GM12878 (cell line): ENCODE data around the gene TTC39A. TPM values are rescaled to one million over a fixed set of nuclear protein-coding genes. Genes with fewer than 3 reads are reported as not detected.

Experiments
- ATAC-seq: fragments of 200-7000 bp; cut with Tn5 transposase; 3 replicates; pipeline ENCODE4 v1.9.1; 2020; ENCODE audit warnings: mild to moderate bottlenecking, moderate library complexity
- BruUV-seq: library from RNA; stranded (reverse); fragments of 400-500 nt; replicated peaks from 2 replicates; lab custom pipeline; 2021; lab: Mats Ljungman, UMichigan
- CTCF ChIA-PET: fragments of 300-600 bp; sonication (Branson Sonifier 250); formaldehyde crosslinking; extraction: SDS; loops from one replicate; lab custom pipeline; 2021; ENCODE audit warnings: inconsistent platforms; lab: Yijun Ruan, JAX
- POLR2A ChIA-PET: fragments of 350-600 bp; formaldehyde crosslinking; extraction: SDS; loops from one replicate; lab custom pipeline; 2021; ENCODE audit warnings: inconsistent platforms; lab: Charles Lee
- RAD21 ChIA-PET: fragments of 300-600 bp; sonication (Branson Sonifier 250); formaldehyde crosslinking; loops from one replicate; lab custom pipeline; 2023; ENCODE audit warnings: antibody characterized with exemption; ENCODE audit not compliant: unreplicated experiment; lab: Charles Lee
- SMC1A ChIA-PET: fragments of 300-600 bp; sonication (Branson Sonifier 250); formaldehyde crosslinking; loops from one replicate; lab custom pipeline; 2023; ENCODE audit not compliant: unreplicated experiment, uncharacterized antibody; lab: Charles Lee
- DNase-seq: peaks from one replicate; pipeline ENCODE4 v3.0.0-alpha.2; 2011; ENCODE audit warnings: low read depth, low spot score
- FAIRE-seq: peaks from 3 replicates; lab custom pipeline; 2011; peaks lifted over from hg19 to GRCh38; lab: Jason Lieb, UNC
- H2AFZ ChIP-seq: 2 replicates; pipeline ENCODE4 v1.6.0; 2011; ENCODE audit warnings: low read depth, low read length, control low read depth; ENCODE audit not compliant: control insufficient read depth
- H3K27ac ChIP-seq: 2 replicates; pipeline ENCODE4 v1.5.1; 2011; ENCODE audit warnings: control low read depth; ENCODE audit not compliant: control insufficient read depth, insufficient read depth
- H3K27me3 ChIP-seq, 2 experiments: replicated peaks in 1 of 2; 2 replicates each; pipeline versions ENCODE4 v1.6.0 to v1.6.1; 2011; ENCODE audit warnings: low read length in 1 of 2; ENCODE audit not compliant: control insufficient read depth in 2 of 2, insufficient read depth in 2 of 2
- H3K36me3 ChIP-seq, 2 experiments: 2 replicates each; pipeline ENCODE4 v1.5.1; 2011; ENCODE audit warnings: low read length in 1 of 2; ENCODE audit not compliant: control insufficient read depth in 2 of 2, insufficient read depth in 2 of 2
- H3K4me1 ChIP-seq: 2 replicates; pipeline ENCODE4 v1.6.1; 2011; ENCODE audit warnings: mild to moderate bottlenecking, low read length, moderate library complexity, mixed read lengths; ENCODE audit not compliant: control insufficient read depth, insufficient read depth
- H3K4me2 ChIP-seq: 2 replicates; pipeline ENCODE4 v1.6.0; 2011; ENCODE audit warnings: control low read depth; ENCODE audit not compliant: control insufficient read depth, insufficient read depth
- H3K4me3 ChIP-seq: fragments of 200-600 bp; sonication (generic); 2 replicates; pipeline ENCODE4 v1.5.1; 2016
- H3K79me2 ChIP-seq: 2 replicates; pipeline ENCODE4 v1.6.0; 2011; ENCODE audit warnings: low read length; ENCODE audit not compliant: control insufficient read depth, insufficient read depth
- H3K9ac ChIP-seq: 2 replicates; pipeline ENCODE4 v1.8.0; 2011; ENCODE audit warnings: low read length, control low read depth, mixed read lengths; ENCODE audit not compliant: control insufficient read depth, insufficient read depth
- H3K9me3 ChIP-seq: replicated peaks from 3 replicates; pipeline ENCODE4 v1.5.1; 2011; ENCODE audit warnings: mild to moderate bottlenecking, low read length; ENCODE audit not compliant: control insufficient read depth, insufficient read depth
- H4K20me1 ChIP-seq: 2 replicates; pipeline ENCODE4 v1.6.0; 2011; ENCODE audit not compliant: control insufficient read depth, insufficient read depth
- CHD2 ChIP-seq: IDR thresholded peaks from 2 replicates; pipeline ENCODE4 v1.6.1; 2011; ENCODE audit warnings: low read depth, low read length, improper control_type of control experiment, borderline replicate concordance
- DPF2 ChIP-seq: fragments of 450-650 bp; IDR thresholded peaks from 2 replicates; pipeline ENCODE4 v1.6.1; 2017; ENCODE audit warnings: mild to moderate bottlenecking
- E2F8 ChIP-seq: fragments of 450-650 bp; IDR thresholded peaks from 2 replicates; pipeline ENCODE4 v1.6.1; 2018; ENCODE audit warnings: mild to moderate bottlenecking, low read depth, moderate library complexity; ENCODE audit not compliant: partially characterized antibody
- FOS ChIP-seq: IDR thresholded peaks from 3 replicates; pipeline ENCODE4 v1.6.1; 2011; ENCODE audit warnings: borderline replicate concordance; ENCODE audit not compliant: insufficient read length; ENCODE audit errors: extremely low read depth
- GATAD2B ChIP-seq: fragments of 450-650 bp; conservative IDR thresholded peaks from 2 replicates; pipeline ENCODE4 v1.6.1; 2017; ENCODE audit warnings: low read depth, mild to moderate bottlenecking, moderate library complexity
- IKZF2 ChIP-seq, 2 experiments: fragments of 450-650 bp; IDR thresholded peaks; 2 replicates each; pipeline ENCODE4 v1.6.1; 2017; ENCODE audit warnings: mild to moderate bottlenecking in 2 of 2, moderate library complexity in 2 of 2
- NFYB ChIP-seq: IDR thresholded peaks from 2 replicates; pipeline ENCODE4 v1.6.1; 2011; ENCODE audit warnings: low read depth, mild to moderate bottlenecking, low read length, improper control_type of control experiment, moderate library complexity; ENCODE audit not compliant: insufficient read depth
- PAX8 ChIP-seq: fragments of 450-650 bp; IDR thresholded peaks from 2 replicates; pipeline ENCODE4 v1.6.1; 2017; ENCODE audit warnings: mild to moderate bottlenecking, moderate library complexity
- PBX3 ChIP-seq: IDR thresholded peaks from 2 replicates; pipeline ENCODE4 v1.6.1; 2011; ENCODE audit warnings: mild to moderate bottlenecking, low read depth, low read length, moderate library complexity; ENCODE audit not compliant: insufficient replicate concordance
- POLR2A ChIP-seq: IDR thresholded peaks from 2 replicates; pipeline ENCODE4 v1.6.1; 2011; ENCODE audit warnings: low read depth, mild to moderate bottlenecking, low read length
- POU2F2 ChIP-seq: IDR thresholded peaks from 3 replicates; pipeline ENCODE4 v1.6.1; 2011; ENCODE audit warnings: low read depth, mild to moderate bottlenecking, low read length, borderline replicate concordance
- SP1 ChIP-seq: IDR thresholded peaks from one replicate; pipeline ENCODE4 v1.6.1; 2011; ENCODE audit warnings: low read depth, low read length
- WRNIP1 ChIP-seq: IDR thresholded peaks from 2 replicates; pipeline ENCODE4 v1.6.1; 2011; ENCODE audit warnings: low read depth, low read length, improper control_type of control experiment, borderline replicate concordance
- ZNF207 ChIP-seq: fragments of 450-650 bp; IDR thresholded peaks from 2 replicates; pipeline ENCODE4 v1.6.1; 2014; ENCODE audit warnings: antibody characterized with exemption, mild to moderate bottlenecking, borderline replicate concordance
- in situ Hi-C: fragments of 300-500 bp; cut with MboI; formaldehyde crosslinking; loops from 9 replicates; pipeline ENCODE4 v1.14.3; 2018; ENCODE audit warnings: mixed read lengths
- intact Hi-C: fragments of 100-400 bp; cut with micrococcal nuclease; formaldehyde crosslinking; loops from one replicate; pipeline ENCODE4 v1.14.2; 2022; ENCODE audit not compliant: unreplicated experiment
- polyA plus RNA-seq, 11 experiments: library from polyadenylated mRNA; depleted of rRNA in 4 of 11; unstranded in 6 of 11; stranded (reverse) in 5 of 11; fragments of >200 nt; fragmentation: Nextera tagmentation in 4 of 11; fragmentation: Illumina TruSeq in 1 of 11; extraction: Ambion mirVana in 4 of 11; extraction: Trizol in 1 of 11; gene quantifications; 1 replicate in 1 of 11; 2 replicates in 10 of 11; pipeline versions ENCODE4 v1.2.1 to v1.2.3, GENCODE V29; 2011 to 2016; ENCODE audit warnings: inconsistent platforms in 2 of 11, missing spikeins in 2 of 11, low read depth in 1 of 11
- total RNA-seq, 4 experiments: library from RNA; depleted of rRNA in 3 of 4; stranded (reverse); fragments of >200 nt in 3 of 4; fragmentation: Illumina TruSeq in 1 of 4; extraction: Trizol in 1 of 4; gene quantifications; 2 replicates each; pipeline versions ENCODE4 v1.2.1 to v1.2.3, GENCODE V29; 2013 to 2021

Gene TTC39A
- total and polyA plus RNA-seq, 10 of the 15 experiments (the other 5 are each of a cell fraction or from before 2014, with no cell fraction given) = 0.18 to 3.0 (median 1.2) TPM

GRCh38 chr1:51270751-51271150 is 59.6 kb downstream of the TTC39A start:
- Histone ChIP-seq H3K27ac (no peak overlapping the region), H4K20me1 (no peaks in the 10 kb centered on the region), H2AFZ (no peak overlapping the region), H3K9me3 (no peaks in the 10 kb centered on the region), H3K9ac (no peak overlapping the region), H3K36me3 (no peaks in the 10 kb centered on the region; a peak in 2 of 4 replicates), H3K4me2 (no peak overlapping the region), H3K79me2 (peaks cover 15% of the 10 kb centered on the region), H3K27me3 (no peaks in the 10 kb centered on the region), H3K4me3 (no peak overlapping the region), H3K4me1 (peaks cover 17% of the 10 kb centered on the region)
- CTCF ChIA-PET = interaction anchor here (1.4 kb wide), 1 partner anchor 26 kb away, joined by 3 read pairs; no protein-coding TSS in a partner anchor
- RAD21 ChIA-PET = interaction anchor here (1.2 kb wide), 1 partner anchor 22 kb away, joined by 3 read pairs; no protein-coding TSS in a partner anchor
- TF ChIP-seq FOS (no peak), IKZF2 (IDR thresholded peaks at IDR 0.05) (no peak), POU2F2 (no peak), GATAD2B (no peak), PAX8 (no peak), PBX3 (no peak), SP1 (no peak), E2F8 (no peak), DPF2 (no peak), NFYB (no peak), CHD2 (no peak), POLR2A (no peak), WRNIP1 (no peak), ZNF207 (no peak)
- no peak for ATAC-seq
- no peak for FAIRE-seq
- SMC1A ChIA-PET = interaction anchor here (2.6 kb wide), 1 partner anchor 15 kb away, joined by 10 read pairs; no protein-coding TSS in a partner anchor
- POLR2A ChIA-PET = no interaction called here
- DNase-seq = no peak
- no TSS peak for BruUV-seq
- in situ Hi-C loops = no loop called here
- intact Hi-C loops = no loop called here
